ENCODE results near the gene HIGD1A. TPM values are rescaled to one million over a fixed set of nuclear protein-coding genes. Genes with fewer than 3 reads are reported as not detected.

Gene HIGD1A
- total and polyA plus RNA-seq, 10 of the 15 experiments (the other 5 are each of a cell fraction or from before 2014, with no cell fraction given): 73.9 to 487 (median 175) TPM

- H3K4me3 ChIP-seq: no peak overlapping the region
- no peak overlapping the region for H3K27ac ChIP-seq (ENCODE audit: control insufficient read depth, insufficient read depth)
- in situ Hi-C loops (cut with MboI): loop anchor here (10.0 kb wide), 1 partner anchor 171 kb away; no protein-coding TSS in a partner anchor
- H3K4me1 ChIP-seq (ENCODE audit: control insufficient read depth, insufficient read depth, low read length): no peaks in the 10 kb centered on the region
- H3K36me3 ChIP-seq (ENCODE audit: control insufficient read depth in 2 of 2, insufficient read depth in 2 of 2, low read length in 1 of 2): no peaks in the 10 kb centered on the region
- BruUV-seq (replicated peaks): no TSS peak
- no peak overlapping the region for H2AFZ ChIP-seq (ENCODE audit: control insufficient read depth, low read depth, low read length)
- ChIA-PET SMC1A (ENCODE audit: uncharacterized antibody, unreplicated experiment) (interaction anchor here (1.6 to 3.0 kb wide), 6 partner anchors 17 to 174 kb away, joined by 3 to 27 read pairs (median 6); partner anchors contain the start of gene SEC22C), CTCF (interaction anchor here (0.9 to 4.2 kb wide), 17 partner anchors 8 to 209 kb away, joined by 3 to 30 read pairs (median 4); partner anchors contain the start of gene SEC22C), POLR2A (no interaction called here), RAD21 (ENCODE audit: unreplicated experiment) (no interaction called here)
- FAIRE-seq (no peak), DNase-seq (ENCODE audit: low read depth, low spot score) (no peak), ATAC-seq (no peak)
- no peak overlapping the region for H3K4me2 ChIP-seq (ENCODE audit: control insufficient read depth, insufficient read depth)
- WGBS (ENCODE audit: insufficient coverage, insufficient replicate concordance, low lambda C conversion rate, missing lambda C conversion rate): 32% methylated on average over 8 of the region's 8 CpGs
- no peaks in the 10 kb centered on the region for H3K79me2 ChIP-seq (ENCODE audit: control insufficient read depth, insufficient read depth, low read length)
- H4K20me1 ChIP-seq (ENCODE audit: control insufficient read depth, insufficient read depth): no peaks in the 10 kb centered on the region
- no peaks in the 10 kb centered on the region for H3K9me3 ChIP-seq (replicated peaks; ENCODE audit: control insufficient read depth, insufficient read depth, low read length)
- intact Hi-C loops (cut with micrococcal nuclease; ENCODE audit: unreplicated experiment): loop anchor here (10.0 kb wide), 1 partner anchor 201 kb away; no protein-coding TSS in a partner anchor
- no peak overlapping the region for H3K9ac ChIP-seq (ENCODE audit: control insufficient read depth, insufficient read depth, low read length)
- H3K27me3 ChIP-seq (replicated peaks in 1 of 2; ENCODE audit: control insufficient read depth in 2 of 2, insufficient read depth in 2 of 2, low read length in 1 of 2): no peaks in the 10 kb centered on the region
- TF ChIP-seq PML (IDR thresholded peaks at IDR 0.05; ENCODE audit: low read length) (no peak), SREBF2 (IDR thresholded peaks at IDR 0.05; ENCODE audit: low read length) (no peak), ATF3 (IDR thresholded peaks at IDR 0.05; ENCODE audit: borderline replicate concordance, extremely low read depth, low read depth, low read length) (no peak), MXI1 (IDR thresholded peaks at IDR 0.05; ENCODE audit: low read depth, low read length) (no peak), CBX5 (IDR thresholded peaks at IDR 0.05; ENCODE audit: low read depth) (no peak), CEBPB (IDR thresholded peaks at IDR 0.05; ENCODE audit: borderline replicate concordance in 1 of 2, low read depth in 2 of 2, low read length in 2 of 2) (no peak), NFYA (IDR thresholded peaks at IDR 0.05; ENCODE audit: borderline replicate concordance, low read depth, low read length) (no peak), KLF5 (IDR thresholded peaks at IDR 0.05; ENCODE audit: partially characterized antibody) (no peak), NR2C2 (IDR thresholded peaks at IDR 0.05; ENCODE audit: borderline replicate concordance, control insufficient read depth, insufficient read length, low read depth) (no peak), FOXM1 (IDR thresholded peaks at IDR 0.05; ENCODE audit: low read depth, low read length) (no peak), CEBPZ (IDR thresholded peaks at IDR 0.05; ENCODE audit: low read depth, low read length) (no peak), YY1 (IDR thresholded peaks at IDR 0.05; ENCODE audit: low read depth, low read length) (no peak), ZNF217 (IDR thresholded peaks at IDR 0.05) (no peak), SRF (IDR thresholded peaks at IDR 0.05; ENCODE audit: low read depth in 2 of 2, low read length in 2 of 2) (no peak), WRNIP1 (IDR thresholded peaks at IDR 0.05; ENCODE audit: borderline replicate concordance, low read depth, low read length) (no peak), STAT1 (conservative IDR thresholded peaks at IDR 0.05) (no peak), ZNF687 (IDR thresholded peaks at IDR 0.05) (no peak)
Observed at GRCh38 chr3:42745776-42746454, 58.4 kb downstream of the HIGD1A start.

Data from GM12878 (cell line).